Transverse colon (tissue), 3 donors: Measurements from ENCODE around the gene SLFN12L.

Experiments
- POLR2A ChIP-seq: fragments of 450-650 bp; IDR thresholded peaks from one replicate; pipeline ENCODE4 v1.6.1; 2016; ENCODE audit warnings: antibody characterized with exemption, mild to moderate bottlenecking, moderate library complexity
- TF ChIP-seq, protein P1 (sequence below), 5 experiments: fragments of 200-600 bp in 3 of 5; fragments of 450-650 bp in 2 of 5; sonication (generic) in 3 of 5; IDR thresholded peaks; 1 replicate in 2 of 5; 2 replicates in 3 of 5; pipeline ENCODE4 v1.5.1; 2016 to 2017; ENCODE audit warnings: antibody characterized with exemption in 5 of 5, inconsistent platforms in 3 of 5, mild to moderate bottlenecking in 2 of 5, moderate library complexity in 1 of 5

DNA sequence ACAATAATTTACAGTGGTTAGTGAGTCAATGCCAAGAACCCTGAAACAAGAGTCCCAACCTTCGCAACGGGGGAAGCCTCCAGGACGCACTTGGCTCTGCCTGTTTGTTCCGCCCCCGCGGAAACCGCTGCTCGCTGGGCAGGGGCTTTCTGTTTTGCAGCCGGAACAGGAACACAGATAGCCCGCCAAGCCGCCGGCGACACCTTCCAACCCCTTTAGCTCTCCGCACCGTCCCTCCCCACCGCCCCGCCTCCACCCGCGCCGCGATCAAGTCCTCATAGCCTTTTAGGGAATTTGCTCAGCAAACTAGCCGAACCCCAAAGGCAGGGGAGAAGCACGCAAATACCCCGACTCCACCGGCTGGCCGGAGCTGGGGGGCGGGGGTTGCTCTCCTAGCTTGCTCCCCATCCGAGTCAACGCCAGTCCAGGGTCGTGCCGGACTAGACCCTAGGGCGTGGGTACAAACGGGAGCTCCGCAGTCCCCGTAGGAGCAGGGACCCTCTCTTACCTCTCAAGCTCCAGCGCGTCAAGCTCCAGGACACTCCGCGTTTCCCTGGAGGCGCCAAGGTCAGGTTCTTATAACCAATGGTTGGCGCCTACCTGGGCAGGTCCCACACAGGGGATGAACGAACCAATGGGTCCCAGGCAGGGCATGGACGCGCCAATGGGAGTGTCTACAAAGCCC is 89.1 kb downstream of the SLFN12L start, which contains the start of gene SLFN13:
- TF ChIP-seq POLR2A = no peak
- TF ChIP-seq, protein P1, sequence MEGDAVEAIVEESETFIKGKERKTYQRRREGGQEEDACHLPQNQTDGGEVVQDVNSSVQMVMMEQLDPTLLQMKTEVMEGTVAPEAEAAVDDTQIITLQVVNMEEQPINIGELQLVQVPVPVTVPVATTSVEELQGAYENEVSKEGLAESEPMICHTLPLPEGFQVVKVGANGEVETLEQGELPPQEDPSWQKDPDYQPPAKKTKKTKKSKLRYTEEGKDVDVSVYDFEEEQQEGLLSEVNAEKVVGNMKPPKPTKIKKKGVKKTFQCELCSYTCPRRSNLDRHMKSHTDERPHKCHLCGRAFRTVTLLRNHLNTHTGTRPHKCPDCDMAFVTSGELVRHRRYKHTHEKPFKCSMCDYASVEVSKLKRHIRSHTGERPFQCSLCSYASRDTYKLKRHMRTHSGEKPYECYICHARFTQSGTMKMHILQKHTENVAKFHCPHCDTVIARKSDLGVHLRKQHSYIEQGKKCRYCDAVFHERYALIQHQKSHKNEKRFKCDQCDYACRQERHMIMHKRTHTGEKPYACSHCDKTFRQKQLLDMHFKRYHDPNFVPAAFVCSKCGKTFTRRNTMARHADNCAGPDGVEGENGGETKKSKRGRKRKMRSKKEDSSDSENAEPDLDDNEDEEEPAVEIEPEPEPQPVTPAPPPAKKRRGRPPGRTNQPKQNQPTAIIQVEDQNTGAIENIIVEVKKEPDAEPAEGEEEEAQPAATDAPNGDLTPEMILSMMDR (IDR thresholded peaks at IDR 0.05) = no peak
